ENCODE data around the gene KIAA2012.

KIAA2012 gene

DNA sequence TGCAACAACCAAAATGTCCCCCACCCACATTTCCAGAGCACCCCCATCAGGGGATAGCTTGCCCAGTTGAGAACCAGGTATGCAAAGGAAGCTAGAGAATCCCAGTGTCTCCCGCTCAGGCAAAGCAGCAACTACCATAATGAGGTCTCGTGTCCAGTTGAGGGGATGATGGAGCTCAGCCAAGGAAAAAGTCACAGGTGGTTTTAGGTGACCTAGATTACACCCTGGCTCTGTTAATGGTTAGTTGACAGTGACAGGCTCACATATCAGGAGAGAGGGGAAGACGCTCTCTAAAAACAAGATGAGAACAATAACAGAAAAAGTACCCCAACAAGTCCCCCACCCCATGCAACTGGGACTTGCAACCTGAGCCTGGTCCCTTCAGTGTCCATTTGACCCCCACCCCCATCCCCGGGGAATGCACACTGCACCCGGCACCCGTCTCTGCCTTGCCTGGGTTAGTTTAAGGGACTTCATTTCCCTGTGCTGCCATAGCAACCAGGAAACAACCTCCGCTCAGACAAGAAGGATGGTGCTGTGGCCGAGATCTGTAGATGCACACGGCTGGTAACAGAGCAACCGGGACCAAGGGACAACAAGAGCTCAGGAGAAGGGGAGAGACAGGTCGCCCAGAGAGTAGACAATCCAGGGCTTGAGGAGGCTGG is at the start of gene KIAA2012:
KIAA2012 (plus strand) TSS at position 519 of the 665 bp plus-strand sequence. CDS start 373 bp downstream, outside the sequence.
- DNase-seq: no peak

- no peak for DNase-seq
Measured at GRCh38 chr2:202023904-202024266, 49.2 kb upstream of the KIAA2012 start.

- DNase-seq: no peak
Measured at GRCh38 chr2:202024871-202025270, 48.2 kb upstream of the KIAA2012 start.

GRCh38 chr2:202025816-202026215 is 47.2 kb upstream of the KIAA2012 start:
- no peak for DNase-seq

- DNase-seq: no peak
Measured at GRCh38 chr2:202026507-202026906, 46.5 kb upstream of the KIAA2012 start.

DNA sequence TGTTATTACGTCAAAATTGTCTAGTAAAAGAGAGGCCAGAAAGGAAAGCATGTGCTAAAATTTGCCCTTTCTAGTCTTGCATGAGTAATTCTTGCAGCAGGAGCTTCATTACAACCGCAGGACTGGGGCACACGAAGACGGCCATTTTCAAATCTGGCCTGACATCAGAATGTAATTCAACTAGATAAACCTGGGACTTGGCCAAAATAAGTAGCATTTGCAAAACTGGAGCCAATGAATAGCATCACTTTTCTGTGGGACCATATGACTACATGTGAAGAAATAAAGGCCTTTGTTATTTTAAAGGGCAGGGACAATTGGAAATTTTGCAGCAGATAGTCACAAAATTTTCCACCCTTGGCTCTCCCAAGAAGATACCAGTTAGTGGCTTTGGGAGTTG is 42.4 kb upstream of the KIAA2012 start:
- DNase-seq: no peak

DNA sequence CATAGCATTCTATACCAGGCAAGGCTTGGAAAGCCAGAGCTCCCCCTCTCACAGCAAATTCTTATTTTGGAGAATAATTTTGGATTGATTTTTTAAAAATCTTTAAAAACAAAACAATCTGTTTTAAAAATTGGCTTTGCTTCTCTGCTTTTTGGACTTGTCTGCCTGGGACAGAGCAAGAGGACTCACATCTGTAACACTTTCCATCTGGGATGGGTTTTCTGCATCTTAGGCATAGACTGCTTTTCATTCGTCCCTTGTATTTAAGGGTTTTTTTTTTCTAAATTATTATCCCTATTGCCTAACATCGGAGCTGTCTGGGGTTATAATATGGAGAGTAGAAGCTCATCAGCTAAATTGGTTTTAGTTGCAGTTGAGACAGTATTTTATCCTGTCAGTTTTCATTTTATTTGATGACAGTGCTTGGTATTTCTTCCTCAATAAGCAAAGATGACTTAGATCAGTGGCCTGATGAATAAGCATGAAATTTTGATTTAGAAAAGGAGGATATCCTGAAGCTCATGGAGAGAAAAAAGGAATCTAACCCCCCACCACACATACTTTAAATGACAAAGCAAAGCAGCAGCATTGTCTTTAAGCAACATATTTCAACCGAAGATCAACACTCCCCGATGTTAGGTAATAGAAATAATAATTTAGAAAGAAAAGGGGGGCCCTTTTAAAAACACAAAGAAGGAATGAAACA is 41.7 kb upstream of the KIAA2012 start:
- no peak for DNase-seq

DNA sequence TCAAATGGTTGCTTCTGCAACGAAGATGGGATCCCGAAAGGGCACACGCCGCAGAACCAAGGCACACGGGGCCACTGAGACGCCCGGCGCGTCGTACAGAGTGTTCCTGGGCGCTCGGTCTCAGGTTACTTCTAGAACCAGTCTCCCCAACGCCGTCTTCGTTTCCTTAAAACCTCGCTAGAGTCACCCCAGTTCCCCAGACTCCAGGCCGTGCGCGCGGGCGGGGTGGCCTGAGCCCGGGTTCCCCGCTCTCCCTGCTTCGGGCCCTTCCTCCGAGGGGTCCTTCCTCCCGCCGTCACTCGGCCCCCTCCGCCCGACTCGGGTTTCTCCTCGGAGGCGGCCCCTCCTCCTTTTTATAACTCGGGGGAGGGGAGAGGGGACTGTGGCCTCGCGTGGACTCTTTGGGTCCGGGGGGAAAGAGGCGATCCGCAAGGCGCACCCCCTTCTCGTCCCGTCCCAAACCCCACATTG is 40.2 kb upstream of the KIAA2012 start:
- no peak for DNase-seq

- peak; percentile 84 for DNase-seq
Measured at GRCh38 chr2:202033317-202034248, 39.5 kb upstream of the KIAA2012 start, which contains the start of gene FZD7. FZD7 (plus strand) TSS chr2:202033855; CDS start chr2:202034648, 793 bp downstream.

GRCh38 chr2:202034249-202035088 is 38.6 kb upstream of the KIAA2012 start:
- peak; percentile 53 for DNase-seq

GRCh38 chr2:202035089-202035940 is 37.7 kb upstream of the KIAA2012 start:
- DNase-seq: peak; percentile 37

GRCh38 chr2:202035941-202036372 is 37.1 kb upstream of the KIAA2012 start:
- peak; percentile 18 for DNase-seq

- DNase-seq: no peak
Measured at GRCh38 chr2:202036601-202037037, 36.4 kb upstream of the KIAA2012 start.

DNA sequence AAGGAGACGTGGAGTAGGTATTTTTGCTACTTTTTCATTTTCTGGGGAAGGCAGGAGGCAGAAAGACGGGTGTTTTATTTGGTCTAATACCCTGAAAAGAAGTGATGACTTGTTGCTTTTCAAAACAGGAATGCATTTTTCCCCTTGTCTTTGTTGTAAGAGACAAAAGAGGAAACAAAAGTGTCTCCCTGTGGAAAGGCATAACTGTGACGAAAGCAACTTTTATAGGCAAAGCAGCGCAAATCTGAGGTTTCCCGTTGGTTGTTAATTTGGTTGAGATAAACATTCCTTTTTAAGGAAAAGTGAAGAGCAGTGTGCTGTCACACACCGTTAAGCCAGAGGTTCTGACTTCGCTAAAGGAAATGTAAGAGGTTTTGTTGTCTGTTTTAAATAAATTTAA is 36.0 kb upstream of the KIAA2012 start:
- DNase-seq: no peak

- DNase-seq: no peak
Measured at GRCh38 chr2:202038471-202039277, 34.4 kb upstream of the KIAA2012 start.

- no peak for DNase-seq
Measured at GRCh38 chr2:202039278-202040078, 33.6 kb upstream of the KIAA2012 start.

DNA sequence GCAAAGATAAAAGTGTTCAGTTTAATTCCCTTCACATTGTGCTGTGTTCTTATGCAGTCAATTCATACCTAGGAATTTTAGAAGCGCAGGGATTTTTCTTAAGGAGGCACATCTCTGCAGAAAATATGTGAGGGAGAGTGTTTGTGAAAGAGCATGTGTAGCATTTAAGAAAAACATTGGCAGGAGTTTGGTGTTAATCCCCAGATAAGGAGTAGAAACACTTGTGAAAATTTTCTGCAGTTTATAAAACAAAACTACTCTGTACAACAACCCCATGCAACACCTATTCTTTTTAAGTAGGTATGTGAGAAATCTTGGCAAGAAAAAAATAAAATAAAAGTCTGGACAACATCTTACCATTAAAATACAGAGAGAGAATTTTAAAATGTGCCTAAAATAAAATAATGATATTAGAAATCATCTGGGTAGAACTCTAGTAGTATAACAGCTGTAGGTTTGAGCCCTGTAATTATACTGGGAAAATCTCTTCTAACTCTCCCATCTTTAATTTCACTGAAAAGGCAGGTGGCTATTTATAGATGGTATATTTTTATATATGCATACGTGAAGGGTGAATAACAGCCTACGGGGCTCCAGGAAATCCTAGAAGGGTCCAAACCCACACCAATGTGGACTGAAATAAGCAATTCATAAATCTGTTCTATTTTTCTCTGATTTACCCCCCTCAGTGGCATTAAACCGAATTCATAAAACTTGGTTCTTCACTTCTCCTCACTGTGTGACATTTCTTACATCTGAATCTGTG is 32.8 kb upstream of the KIAA2012 start:
- DNase-seq: no peak

- DNase-seq: no peak
Measured at GRCh38 chr2:202042444-202042843, 30.6 kb upstream of the KIAA2012 start.

GRCh38 chr2:202043475-202043874 is 29.6 kb upstream of the KIAA2012 start:
- no peak for DNase-seq

All from activated T-cell treated with anti-CD3 and anti-CD28 coated beads, Interleukin-2, amount 50 U/mL, for 1 hour (primary cell).